GM12878 (cell line): Measurements from ENCODE around the gene SIDT2. TPM values are rescaled to one million over a fixed set of nuclear protein-coding genes. Genes with fewer than 3 reads are reported as not detected.
"Not testable (repeated sequence)": the region's sequence is repeated elsewhere in the genome, so short reads cannot be mapped to it uniquely, and the experiment has no call there.

ENCODE experiments used
- ATAC-seq: fragments of 200-7000 bp; cut with Tn5 transposase; 3 replicates; pipeline ENCODE4 v1.9.1; 2020; ENCODE audit warnings: mild to moderate bottlenecking, moderate library complexity
- BruUV-seq: library from RNA; stranded (reverse); fragments of 400-500 nt; replicated peaks from 2 replicates; lab custom pipeline; 2021; lab: Mats Ljungman, UMichigan
- CTCF ChIA-PET: fragments of 300-600 bp; sonication (Branson Sonifier 250); formaldehyde crosslinking; extraction: SDS; loops from one replicate; lab custom pipeline; 2021; ENCODE audit warnings: inconsistent platforms; lab: Yijun Ruan, JAX
- POLR2A ChIA-PET: fragments of 350-600 bp; formaldehyde crosslinking; extraction: SDS; loops from one replicate; lab custom pipeline; 2021; ENCODE audit warnings: inconsistent platforms; lab: Charles Lee
- RAD21 ChIA-PET: fragments of 300-600 bp; sonication (Branson Sonifier 250); formaldehyde crosslinking; loops from one replicate; lab custom pipeline; 2023; ENCODE audit warnings: antibody characterized with exemption; ENCODE audit not compliant: unreplicated experiment; lab: Charles Lee
- SMC1A ChIA-PET: fragments of 300-600 bp; sonication (Branson Sonifier 250); formaldehyde crosslinking; loops from one replicate; lab custom pipeline; 2023; ENCODE audit not compliant: unreplicated experiment, uncharacterized antibody; lab: Charles Lee
- DNase-seq: peaks from one replicate; pipeline ENCODE4 v3.0.0-alpha.2; 2011; ENCODE audit warnings: low read depth, low spot score
- FAIRE-seq: peaks from 3 replicates; lab custom pipeline; 2011; peaks lifted over from hg19 to GRCh38; lab: Jason Lieb, UNC
- H2AFZ ChIP-seq: 2 replicates; pipeline ENCODE4 v1.6.0; 2011; ENCODE audit warnings: low read depth, low read length, control low read depth; ENCODE audit not compliant: control insufficient read depth
- H3K27ac ChIP-seq: 2 replicates; pipeline ENCODE4 v1.5.1; 2011; ENCODE audit warnings: control low read depth; ENCODE audit not compliant: control insufficient read depth, insufficient read depth
- H3K27me3 ChIP-seq, 2 experiments: replicated peaks in 1 of 2; 2 replicates each; pipeline versions ENCODE4 v1.6.0 to v1.6.1; 2011; ENCODE audit warnings: low read length in 1 of 2; ENCODE audit not compliant: control insufficient read depth in 2 of 2, insufficient read depth in 2 of 2
- H3K36me3 ChIP-seq, 2 experiments: 2 replicates each; pipeline ENCODE4 v1.5.1; 2011; ENCODE audit warnings: low read length in 1 of 2; ENCODE audit not compliant: control insufficient read depth in 2 of 2, insufficient read depth in 2 of 2
- H3K4me1 ChIP-seq: 2 replicates; pipeline ENCODE4 v1.6.1; 2011; ENCODE audit warnings: mild to moderate bottlenecking, low read length, moderate library complexity, mixed read lengths; ENCODE audit not compliant: control insufficient read depth, insufficient read depth
- H3K4me2 ChIP-seq: 2 replicates; pipeline ENCODE4 v1.6.0; 2011; ENCODE audit warnings: control low read depth; ENCODE audit not compliant: control insufficient read depth, insufficient read depth
- H3K4me3 ChIP-seq: fragments of 200-600 bp; sonication (generic); 2 replicates; pipeline ENCODE4 v1.5.1; 2016
- H3K79me2 ChIP-seq: 2 replicates; pipeline ENCODE4 v1.6.0; 2011; ENCODE audit warnings: low read length; ENCODE audit not compliant: control insufficient read depth, insufficient read depth
- H3K9ac ChIP-seq: 2 replicates; pipeline ENCODE4 v1.8.0; 2011; ENCODE audit warnings: low read length, control low read depth, mixed read lengths; ENCODE audit not compliant: control insufficient read depth, insufficient read depth
- H3K9me3 ChIP-seq: replicated peaks from 3 replicates; pipeline ENCODE4 v1.5.1; 2011; ENCODE audit warnings: mild to moderate bottlenecking, low read length; ENCODE audit not compliant: control insufficient read depth, insufficient read depth
- H4K20me1 ChIP-seq: 2 replicates; pipeline ENCODE4 v1.6.0; 2011; ENCODE audit not compliant: control insufficient read depth, insufficient read depth
- JUND ChIP-seq: IDR thresholded peaks from 2 replicates; pipeline ENCODE4 v1.6.1; 2012; ENCODE audit warnings: low read depth, mild to moderate bottlenecking, low read length, improper control_type of control experiment, moderate library complexity
- SREBF1 ChIP-seq: IDR thresholded peaks from 2 replicates; pipeline ENCODE4 v1.6.1; 2012; ENCODE audit warnings: mild to moderate bottlenecking, low read length
- SUPT20H ChIP-seq: IDR thresholded peaks from 2 replicates; pipeline ENCODE4 v1.6.1; 2011; ENCODE audit warnings: low read depth, mild to moderate bottlenecking, low read length, moderate library complexity, borderline replicate concordance; ENCODE audit not compliant: control insufficient read depth
- WGBS: methylation state at CpG from one replicate; pipeline ENCODE4 v1.1.6; 2016; ENCODE audit warnings: low lambda C conversion rate; ENCODE audit not compliant: insufficient replicate concordance, insufficient coverage; ENCODE audit errors: missing lambda C conversion rate; 5-methylcytosine and 5-hydroxymethylcytosine counted together
- in situ Hi-C: fragments of 300-500 bp; cut with MboI; formaldehyde crosslinking; loops from 9 replicates; pipeline ENCODE4 v1.14.3; 2018; ENCODE audit warnings: mixed read lengths
- intact Hi-C: fragments of 100-400 bp; cut with micrococcal nuclease; formaldehyde crosslinking; loops from one replicate; pipeline ENCODE4 v1.14.2; 2022; ENCODE audit not compliant: unreplicated experiment
- polyA plus RNA-seq, 11 experiments: library from polyadenylated mRNA; depleted of rRNA in 4 of 11; unstranded in 6 of 11; stranded (reverse) in 5 of 11; fragments of >200 nt; fragmentation: Nextera tagmentation in 4 of 11; fragmentation: Illumina TruSeq in 1 of 11; extraction: Ambion mirVana in 4 of 11; extraction: Trizol in 1 of 11; gene quantifications; 1 replicate in 1 of 11; 2 replicates in 10 of 11; pipeline versions ENCODE4 v1.2.1 to v1.2.3, GENCODE V29; 2011 to 2016; ENCODE audit warnings: inconsistent platforms in 2 of 11, missing spikeins in 2 of 11, low read depth in 1 of 11
- total RNA-seq, 4 experiments: library from RNA; depleted of rRNA in 3 of 4; stranded (reverse); fragments of >200 nt in 3 of 4; fragmentation: Illumina TruSeq in 1 of 4; extraction: Trizol in 1 of 4; gene quantifications; 2 replicates each; pipeline versions ENCODE4 v1.2.1 to v1.2.3, GENCODE V29; 2013 to 2021
- TF ChIP-seq, protein P1 (sequence below): fragments of 450-650 bp; IDR thresholded peaks from 2 replicates; pipeline ENCODE4 v1.6.1; 2017; ENCODE audit warnings: mild to moderate bottlenecking, low read depth, inconsistent platforms; ENCODE audit not compliant: poor library complexity, severe bottlenecking
- TF ChIP-seq, protein P2 (sequence below): fragments of 150-350 bp; IDR thresholded peaks from 2 replicates; pipeline ENCODE4 v1.6.1; 2016; ENCODE audit warnings: low read depth, low read length

Gene SIDT2
- total and polyA plus RNA-seq, 10 of the 15 experiments (the other 5 are each of a cell fraction or from before 2014, with no cell fraction given) = 4.9 to 23.9 (median 10.3) TPM

DNA sequence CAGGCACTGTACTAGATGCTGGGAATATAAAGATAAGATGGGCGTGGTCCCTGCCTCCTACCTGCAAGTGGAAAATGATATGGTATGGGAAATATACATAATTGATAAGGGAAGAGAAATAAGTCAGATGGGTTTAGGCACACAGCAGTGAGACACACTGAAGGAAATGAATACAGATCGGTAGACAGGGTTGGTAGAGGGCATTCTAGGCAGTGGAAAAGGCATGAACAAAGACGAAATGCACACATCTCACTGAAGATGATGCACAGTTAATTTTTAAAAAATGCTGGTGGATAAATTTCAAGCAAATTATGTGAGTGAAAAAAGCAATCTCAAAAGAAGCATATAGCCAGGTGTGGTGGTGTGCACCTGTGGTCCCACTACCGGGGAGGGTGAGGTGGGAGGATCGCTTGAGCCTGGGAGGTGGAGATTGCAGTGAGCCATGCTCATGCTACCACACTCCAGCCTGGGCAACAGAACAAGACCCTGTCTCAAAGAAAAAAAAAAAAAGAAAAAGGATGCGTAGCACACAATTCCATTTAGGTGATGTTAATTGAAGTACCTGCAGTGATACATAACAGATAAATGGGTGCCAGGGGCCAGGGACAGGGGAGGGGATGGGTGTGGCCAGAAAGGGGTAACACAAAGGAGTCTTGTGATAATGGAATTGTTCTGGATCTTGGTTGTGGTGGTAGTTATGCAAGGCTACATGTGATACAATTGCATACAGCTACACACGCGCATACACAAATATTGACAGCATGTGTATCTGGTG, 31.0 kb downstream of the SIDT2 start:
- FAIRE-seq, BruUV-seq, H3K4me1 ChIP-seq, ATAC-seq, DNase-seq, H3K9ac ChIP-seq, H3K79me2 ChIP-seq, H3K9me3 ChIP-seq, H3K36me3 ChIP-seq, H2AFZ ChIP-seq, H3K27me3 ChIP-seq, H3K4me2 ChIP-seq, POLR2A ChIA-PET, H3K27ac ChIP-seq, H3K4me3 ChIP-seq, H4K20me1 ChIP-seq, RAD21 ChIA-PET: not testable (repeated sequence)
- ChIA-PET CTCF (interaction anchor here (1.2 to 2.5 kb wide), 3 partner anchors 17 to 94 kb away, joined by 3 to 15 read pairs (median 9); no protein-coding TSS in a partner anchor), SMC1A (interaction anchor here (0.8 kb wide), 1 partner anchor 11 kb away, joined by 3 read pairs; no protein-coding TSS in a partner anchor)
- in situ Hi-C loops = loop anchor here (5.0 kb wide), 1 partner anchor 77 kb away; no protein-coding TSS in a partner anchor
- intact Hi-C loops = loop anchor here (5.0 kb wide), 1 partner anchor 77 kb away; no protein-coding TSS in a partner anchor
- 89% methylated on average over 7 of the region's 8 CpGs for WGBS

DNA sequence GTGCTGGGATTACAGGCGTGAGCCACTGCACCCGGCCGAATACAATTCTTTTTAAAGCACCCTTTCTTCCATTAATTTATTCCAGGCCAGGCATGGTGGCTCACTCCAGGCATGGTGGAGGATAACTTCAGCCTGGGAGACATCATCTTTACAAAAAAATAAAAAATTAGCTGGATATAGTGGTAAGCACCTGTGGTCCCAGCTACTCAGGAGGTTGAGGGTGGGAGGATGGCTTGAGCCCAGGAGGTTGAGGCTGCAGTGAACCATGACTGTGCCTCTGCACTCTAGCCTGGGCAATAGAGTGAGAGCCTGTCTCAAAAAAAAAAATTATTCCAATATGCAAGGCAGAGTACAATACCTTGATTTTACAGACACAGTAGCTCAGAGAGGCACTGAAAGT, 32.1 kb downstream of the SIDT2 start:
- Histone ChIP-seq H4K20me1 (no peaks in the 10 kb centered on the region), H3K9ac (no peak overlapping the region), H3K79me2 (no peaks in the 10 kb centered on the region), H3K9me3 (no peaks in the 10 kb centered on the region), H2AFZ (no peak overlapping the region), H3K4me1 (no peaks in the 10 kb centered on the region), H3K27ac (no peak overlapping the region), H3K36me3 (peaks cover 4 to 10% of the 10 kb centered on the region in 2 experiments), H3K4me3 (no peak overlapping the region), H3K27me3 (no peaks in the 10 kb centered on the region), H3K4me2 (no peak overlapping the region)
- BruUV-seq = no TSS peak
- intact Hi-C loops (no loop called here), in situ Hi-C loops (no loop called here)
- 97% methylated on average over 3 of the region's 3 CpGs for WGBS
- no peak for DNase-seq
- POLR2A ChIA-PET = interaction anchor here (1.8 kb wide), 1 partner anchor 31 kb away, joined by 8 read pairs; no protein-coding TSS in a partner anchor
- RAD21 ChIA-PET = interaction anchor here (0.9 kb wide), 1 partner anchor 9 kb away, joined by 3 read pairs; no protein-coding TSS in a partner anchor
- no peak for FAIRE-seq
- CTCF ChIA-PET = interaction anchor here (0.6 to 2.5 kb wide), 5 partner anchors 16 to 93 kb away, joined by 3 to 15 read pairs (median 5); partner anchors contain the start of gene PCSK7
- ATAC-seq = no peak
- SMC1A ChIA-PET = interaction anchor here (1.1 to 1.5 kb wide), 3 partner anchors 7 to 30 kb away, joined by 4 to 15 read pairs (median 4); no protein-coding TSS in a partner anchor
- TF ChIP-seq, protein P1, sequence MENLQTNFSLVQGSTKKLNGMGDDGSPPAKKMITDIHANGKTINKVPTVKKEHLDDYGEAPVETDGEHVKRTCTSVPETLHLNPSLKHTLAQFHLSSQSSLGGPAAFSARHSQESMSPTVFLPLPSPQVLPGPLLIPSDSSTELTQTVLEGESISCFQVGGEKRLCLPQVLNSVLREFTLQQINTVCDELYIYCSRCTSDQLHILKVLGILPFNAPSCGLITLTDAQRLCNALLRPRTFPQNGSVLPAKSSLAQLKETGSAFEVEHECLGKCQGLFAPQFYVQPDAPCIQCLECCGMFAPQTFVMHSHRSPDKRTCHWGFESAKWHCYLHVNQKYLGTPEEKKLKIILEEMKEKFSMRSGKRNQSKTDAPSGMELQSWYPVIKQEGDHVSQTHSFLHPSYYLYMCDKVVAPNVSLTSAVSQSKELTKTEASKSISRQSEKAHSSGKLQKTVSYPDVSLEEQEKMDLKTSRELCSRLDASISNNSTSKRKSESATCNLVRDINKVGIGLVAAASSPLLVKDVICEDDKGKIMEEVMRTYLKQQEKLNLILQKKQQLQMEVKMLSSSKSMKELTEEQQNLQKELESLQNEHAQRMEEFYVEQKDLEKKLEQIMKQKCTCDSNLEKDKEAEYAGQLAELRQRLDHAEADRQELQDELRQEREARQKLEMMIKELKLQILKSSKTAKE = no peak
- no peak for TF ChIP-seq JUND
- no peak for TF ChIP-seq SUPT20H
- TF ChIP-seq SREBF1 = no peak
- TF ChIP-seq, protein P2, sequence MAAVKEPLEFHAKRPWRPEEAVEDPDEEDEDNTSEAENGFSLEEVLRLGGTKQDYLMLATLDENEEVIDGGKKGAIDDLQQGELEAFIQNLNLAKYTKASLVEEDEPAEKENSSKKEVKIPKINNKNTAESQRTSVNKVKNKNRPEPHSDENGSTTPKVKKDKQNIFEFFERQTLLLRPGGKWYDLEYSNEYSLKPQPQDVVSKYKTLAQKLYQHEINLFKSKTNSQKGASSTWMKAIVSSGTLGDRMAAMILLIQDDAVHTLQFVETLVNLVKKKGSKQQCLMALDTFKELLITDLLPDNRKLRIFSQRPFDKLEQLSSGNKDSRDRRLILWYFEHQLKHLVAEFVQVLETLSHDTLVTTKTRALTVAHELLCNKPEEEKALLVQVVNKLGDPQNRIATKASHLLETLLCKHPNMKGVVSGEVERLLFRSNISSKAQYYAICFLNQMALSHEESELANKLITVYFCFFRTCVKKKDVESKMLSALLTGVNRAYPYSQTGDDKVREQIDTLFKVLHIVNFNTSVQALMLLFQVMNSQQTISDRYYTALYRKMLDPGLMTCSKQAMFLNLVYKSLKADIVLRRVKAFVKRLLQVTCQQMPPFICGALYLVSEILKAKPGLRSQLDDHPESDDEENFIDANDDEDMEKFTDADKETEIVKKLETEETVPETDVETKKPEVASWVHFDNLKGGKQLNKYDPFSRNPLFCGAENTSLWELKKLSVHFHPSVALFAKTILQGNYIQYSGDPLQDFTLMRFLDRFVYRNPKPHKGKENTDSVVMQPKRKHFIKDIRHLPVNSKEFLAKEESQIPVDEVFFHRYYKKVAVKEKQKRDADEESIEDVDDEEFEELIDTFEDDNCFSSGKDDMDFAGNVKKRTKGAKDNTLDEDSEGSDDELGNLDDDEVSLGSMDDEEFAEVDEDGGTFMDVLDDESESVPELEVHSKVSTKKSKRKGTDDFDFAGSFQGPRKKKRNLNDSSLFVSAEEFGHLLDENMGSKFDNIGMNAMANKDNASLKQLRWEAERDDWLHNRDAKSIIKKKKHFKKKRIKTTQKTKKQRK = no peak
